Measurements from ENCODE around the gene GIMAP5.

- no peak for TF ChIP-seq CTCF (IDR thresholded peaks at IDR 0.05)
- TF ChIP-seq POLR2A (IDR thresholded peaks at IDR 0.05), result peak in 1 of 2 donors; percentile 51
Observed at GRCh38 chr7:150737265-150738055, at the start of gene GIMAP5.
